ENCODE results near the gene CGA. TPM values are rescaled to one million over a fixed set of nuclear protein-coding genes. Genes with fewer than 3 reads are reported as not detected.

CGA gene
- total RNA-seq, 1 donor from 2014 or later: not detected

- DNase-seq: no peak
Measured at GRCh38 chr6:87082160-87082721, 12.7 kb downstream of the CGA start.

- DNase-seq: peak; percentile 80
Measured at GRCh38 chr6:87078983-87079616, 15.8 kb downstream of the CGA start.

- DNase-seq: no peak
Measured at GRCh38 chr6:87075168-87075567, 19.7 kb downstream of the CGA start.

- no peak for DNase-seq
Measured at GRCh38 chr6:87074101-87074621, 20.7 kb downstream of the CGA start.

- DNase-seq: no peak
Measured at GRCh38 chr6:87071683-87072082, 23.2 kb downstream of the CGA start.

- no peak for DNase-seq
Measured at GRCh38 chr6:87070741-87071140, 24.2 kb downstream of the CGA start.

- no peak for DNase-seq
Measured at GRCh38 chr6:87068795-87069194, 26.1 kb downstream of the CGA start.

- DNase-seq: peak; percentile 75
Measured at GRCh38 chr6:87066449-87067333, 28.2 kb downstream of the CGA start.

GRCh38 chr6:87065117-87065516 lies 29.8 kb downstream of the CGA start:
- DNase-seq: no peak

GRCh38 chr6:87059943-87060342 lies 35.0 kb downstream of the CGA start:
- no peak for DNase-seq

- no peak for DNase-seq
Measured at GRCh38 chr6:87054143-87054833, 40.6 kb downstream of the CGA start.

GRCh38 chr6:87053312-87053711 lies 41.6 kb downstream of the CGA start:
- no peak for DNase-seq

- no peak for DNase-seq
Measured at GRCh38 chr6:87049779-87050178, 45.1 kb downstream of the CGA start.

GRCh38 chr6:87045521-87046075 lies 49.3 kb downstream of the CGA start:
- no peak for DNase-seq

GRCh38 chr6:87040729-87041128 lies 54.2 kb downstream of the CGA start:
- DNase-seq: no peak

Other genes starting within 250 kb of the CGA start
- not detected in 2 replicates for gene HTR1E, start 157.6 kb downstream of the CGA start, total RNA-seq
- gene ZNF292, start 60.5 kb upstream of the CGA start, total RNA-seq: 23.8 and 31.7 TPM in 2 replicates
- 3.8 and 4.3 TPM in 2 replicates for gene SMIM8, start 227.5 kb upstream of the CGA start, total RNA-seq
- not detected in 2 replicates for gene GJB7, start 234.2 kb upstream of the CGA start, total RNA-seq
- 1.0 and 1.9 TPM in 2 replicates for gene C6orf163, start 249.7 kb upstream of the CGA start, total RNA-seq

All from dermis blood vessel endothelial cell (primary cell).